Renal pelvis (tissue), 4 donors: ENCODE results near the gene NOXA1. TPM values are rescaled to one million over a fixed set of nuclear protein-coding genes. Genes with fewer than 3 reads are reported as not detected.
"Not testable (repeated sequence)": the region's sequence is repeated elsewhere in the genome, so short reads cannot be mapped to it uniquely, and the experiment has no call there.

Experiments used
- DNase-seq: peaks from one replicate; pipeline ENCODE4 v3.0.0-alpha.2; 2013
- polyA plus RNA-seq, 3 donors: library from polyadenylated mRNA; unstranded; fragments of 120-200 nt; gene quantifications; one replicate each; pipeline ENCODE4 v1.2.1, GENCODE V29; 2013; ENCODE audit not compliant: insufficient read length in 3 of 3

NOXA1 gene
- polyA plus RNA-seq, 3 donors: 6.7 to 12.3 (median 10.7) TPM

GRCh38 chr9:137437691-137438590 lies 14.7 kb downstream of the NOXA1 start:
- DNase-seq: no peak

- no peak for DNase-seq
Observed at GRCh38 chr9:137438591-137439157, 15.5 kb downstream of the NOXA1 start.

GRCh38 chr9:137439158-137439714 lies 16.0 kb downstream of the NOXA1 start:
- DNase-seq: no peak

- no peak for DNase-seq
Observed at GRCh38 chr9:137441289-137441934, 18.2 kb downstream of the NOXA1 start, which contains the start of gene ENTPD8. TSS of gene ENTPD8 (minus strand) at chr9:137441357. CDS start at chr9:137438285, 3,072 bp downstream.

GRCh38 chr9:137441935-137442321 lies 18.7 kb downstream of the NOXA1 start:
- DNase-seq: no peak

GRCh38 chr9:137444106-137444790 lies 21.1 kb downstream of the NOXA1 start:
- no peak for DNase-seq

GRCh38 chr9:137445275-137445807 lies 22.1 kb downstream of the NOXA1 start:
- DNase-seq: no peak

- no peak for DNase-seq
Observed at GRCh38 chr9:137445930-137446431, 22.8 kb downstream of the NOXA1 start.

GRCh38 chr9:137446851-137447471 lies 23.8 kb downstream of the NOXA1 start:
- DNase-seq: no peak

GRCh38 chr9:137447722-137448601 lies 24.8 kb downstream of the NOXA1 start:
- DNase-seq: no peak

- DNase-seq: no peak
Observed at GRCh38 chr9:137448602-137448962, 25.4 kb downstream of the NOXA1 start.

- no peak for DNase-seq
Observed at GRCh38 chr9:137449081-137449844, 26.1 kb downstream of the NOXA1 start.

- DNase-seq: no peak
Observed at GRCh38 chr9:137449931-137450538, 26.8 kb downstream of the NOXA1 start.

- not testable (repeated sequence) for DNase-seq
Observed at GRCh38 chr9:137450539-137451222, 27.5 kb downstream of the NOXA1 start.

- not testable (repeated sequence) for DNase-seq
Observed at GRCh38 chr9:137451264-137452005, 28.2 kb downstream of the NOXA1 start.

- no peak for DNase-seq
Observed at GRCh38 chr9:137452006-137452760, 29.0 kb downstream of the NOXA1 start.
